Measurements from ENCODE around the gene MLX. TPM values are rescaled to one million over a fixed set of nuclear protein-coding genes. Genes with fewer than 3 reads are reported as not detected.

The MLX gene
- total and polyA plus RNA-seq, 2 of the 8 experiments (the other 6 are each of a cell fraction or from before 2014, with no cell fraction given) = 27.0 to 27.5 TPM

- ChIA-PET CTCF (ENCODE audit: partially characterized antibody) (interaction anchor here (0.7 to 5.8 kb wide), 36 partner anchors 10 to 383 kb away, joined by 3 to 69 read pairs (median 4); partner anchors contain the start of genes CAVIN1 and NAGLU), POLR2A (ENCODE audit: partially characterized antibody) (interaction anchor here (1.1 kb wide), 1 partner anchor 95 kb away, joined by 5 read pairs; the partner anchor contains the start of gene CAVIN1)
- Histone ChIP-seq H3K79me1 (ENCODE audit: low read depth, low read length) (no peaks in the 10 kb centered on the region), H4K8ac (ENCODE audit: extremely low read depth, insufficient read depth, low read length) (no peak overlapping the region), H2BK20ac (ENCODE audit: low read length) (no peak overlapping the region), H4K5ac (ENCODE audit: insufficient read length, low read depth, low read length) (no peak overlapping the region), H2BK12ac (ENCODE audit: low read depth, low read length) (no peak overlapping the region), H3K9me3 (ENCODE audit: insufficient read depth in 2 of 2, low read depth in 1 of 2, low read length in 1 of 2) (no peaks in the 10 kb centered on the region), H2BK15ac (ENCODE audit: low read length) (no peak overlapping the region), H3K27me3 (replicated peaks in 1 of 4; ENCODE audit: control insufficient read depth in 3 of 4, extremely low read depth in 1 of 4, insufficient read depth in 3 of 4, low read length in 3 of 4) (no peaks in the 10 kb centered on the region; a peak in 4 of 7 replicates), H2BK5ac (ENCODE audit: low read depth, low read length) (no peak overlapping the region), H2AFZ (ENCODE audit: low read length) (no peak overlapping the region), H4K20me1 (replicated peaks in 1 of 2; ENCODE audit: control insufficient read depth in 1 of 2, insufficient read depth in 2 of 2, low read length in 2 of 2) (peaks cover 2 to 7% of the 10 kb centered on the region in 2 experiments), H2BK120ac (replicated peaks; ENCODE audit: low read depth, low read length) (no peak overlapping the region), H3K56ac (replicated peaks; ENCODE audit: insufficient read length, low read depth, low read length) (no peak overlapping the region), H3K4me2 (ENCODE audit: insufficient read depth in 1 of 2, low read depth in 2 of 2, low read length in 2 of 2) (no peak overlapping the region), H2AK5ac (ENCODE audit: low read depth, low read length) (no peak overlapping the region), H4K91ac (replicated peaks; ENCODE audit: insufficient read length, low read length) (no peak overlapping the region), H3K27ac (ENCODE audit: low read depth, low read length) (no peak overlapping the region), H3K23me2 (ENCODE audit: low read depth, low read length) (no peaks in the 10 kb centered on the region), H3K23ac (ENCODE audit: insufficient read length) (no peak overlapping the region), H3K36me3 (ENCODE audit: control insufficient read depth in 2 of 4, insufficient read depth in 4 of 4, low read length in 3 of 4) (peaks cover 4 to 13% (median 6%) of the 10 kb centered on the region in 4 experiments; a peak in 5 of 8 replicates), H3K4ac (replicated peaks; ENCODE audit: insufficient read length, low read depth, low read length) (no peak overlapping the region), H3K4me1 (replicated peaks in 1 of 4; ENCODE audit: control insufficient read depth in 3 of 4, insufficient read depth in 4 of 4, low read length in 3 of 4) (peaks cover 6 to 18% (median 15%) of the 10 kb centered on the region in 4 experiments), H3K9ac (replicated peaks in 1 of 4; ENCODE audit: extremely low read depth in 1 of 4, low read depth in 3 of 4, low read length in 3 of 4) (no peak overlapping the region), H3K18ac (ENCODE audit: extremely low read depth, low read length) (no peak overlapping the region), H3K79me2 (ENCODE audit: control insufficient read depth in 1 of 2, insufficient read depth in 2 of 2, low read length in 2 of 2) (no peaks in the 10 kb centered on the region), H3K4me3 (ENCODE audit: extremely low read depth in 1 of 4, insufficient read depth in 2 of 4, low read depth in 3 of 4, low read length in 4 of 4) (no peak overlapping the region), H3K14ac (ENCODE audit: insufficient read length) (no peak overlapping the region)
- no peak for FAIRE-seq
- TF ChIP-seq GTF2F1 (IDR thresholded peaks at IDR 0.05; ENCODE audit: borderline replicate concordance, low read depth, low read length) = no peak
- 90% methylated on average over 9 of the region's 9 CpGs; no CpG with 5 or more reads in 1 of the 2 experiments for WGBS, 2 experiments (ENCODE audit: extremely low coverage in 1 of 2, insufficient coverage in 1 of 2, insufficient read length in 1 of 2, insufficient replicate concordance in 2 of 2, low coverage in 1 of 2, low lambda C conversion rate in 2 of 2, missing lambda C conversion rate in 1 of 2)
- DNase-seq (ENCODE audit: low read depth in 1 of 2, low spot score in 2 of 2) = no peak
These were observed 48.7 kb upstream of the MLX start for GRCh38 chr17:42518046-42518754.
